Astrocyte (in vitro differentiated cells and primary cell): ENCODE data around the gene NEMP2. TPM values are rescaled to one million over a fixed set of nuclear protein-coding genes. Genes with fewer than 3 reads are reported as not detected.
A peak's percentile ranks its signal among the peaks of the same experiment; 100 is the strongest.

ENCODE experiments used
- DNase-seq: peaks from one replicate; pipeline ENCODE4 v3.0.0-alpha.2; 2010; ENCODE audit warnings: low read depth
- FAIRE-seq: peaks from 2 replicates; lab custom pipeline; 2011; peaks lifted over from hg19 to GRCh38; lab: Jason Lieb, UNC
- H2AFZ ChIP-seq: 2 replicates; pipeline ENCODE4 v1.6.0; 2012; ENCODE audit warnings: low read depth, low read length, inconsistent platforms
- H3K27ac ChIP-seq: 2 replicates; pipeline ENCODE4 v1.5.1; 2011; ENCODE audit warnings: low read depth, low read length, inconsistent platforms
- H3K27me3 ChIP-seq: 2 replicates; pipeline ENCODE4 v1.6.0; 2011; ENCODE audit warnings: low read length, inconsistent platforms; ENCODE audit not compliant: insufficient read depth
- H3K36me3 ChIP-seq: 2 replicates; pipeline ENCODE4 v1.5.1; 2011; ENCODE audit warnings: low read length, inconsistent platforms; ENCODE audit not compliant: insufficient read depth
- H3K4me1 ChIP-seq: 2 replicates; pipeline ENCODE4 v1.5.1; 2011; ENCODE audit warnings: low read length, inconsistent platforms; ENCODE audit not compliant: insufficient read depth
- H3K4me2 ChIP-seq: 2 replicates; pipeline ENCODE4 v1.6.0; 2012; ENCODE audit warnings: low read length, inconsistent platforms
- H3K4me3 ChIP-seq: 2 replicates; pipeline ENCODE4 v1.5.1; 2011; ENCODE audit warnings: low read depth, mild to moderate bottlenecking, low read length, inconsistent platforms; ENCODE audit not compliant: insufficient read depth
- H3K79me2 ChIP-seq: 2 replicates; pipeline ENCODE4 v1.6.0; 2012; ENCODE audit warnings: mild to moderate bottlenecking, low read length, inconsistent platforms; ENCODE audit not compliant: insufficient read depth
- H3K9ac ChIP-seq: 2 replicates; pipeline ENCODE4 v1.6.0; 2012; ENCODE audit warnings: mild to moderate bottlenecking, low read length, inconsistent platforms
- H3K9me3 ChIP-seq: 2 replicates; pipeline ENCODE4 v1.5.1; 2012; ENCODE audit warnings: low read depth, mild to moderate bottlenecking, low read length, inconsistent platforms; ENCODE audit not compliant: insufficient read depth
- H4K20me1 ChIP-seq: 2 replicates; pipeline ENCODE4 v1.6.0; 2012; ENCODE audit warnings: low read length, inconsistent platforms; ENCODE audit not compliant: insufficient read depth
- H3K27ac Mint-ChIP-seq: one replicate; pipeline ENCODE4 v1.8.0; 2021; ENCODE audit warnings: mild to moderate bottlenecking, mixed read lengths; ENCODE audit not compliant: unreplicated experiment
- H3K27me3 Mint-ChIP-seq: one replicate; pipeline ENCODE4 v1.8.0; 2021; ENCODE audit warnings: low read depth, mixed read lengths; ENCODE audit not compliant: unreplicated experiment
- H3K36me3 Mint-ChIP-seq: one replicate; pipeline ENCODE4 v1.8.0; 2021; ENCODE audit warnings: low read depth, mixed read lengths; ENCODE audit not compliant: unreplicated experiment
- H3K4me1 Mint-ChIP-seq: one replicate; pipeline ENCODE4 v1.8.0; 2021; ENCODE audit warnings: low read depth, mixed read lengths; ENCODE audit not compliant: unreplicated experiment
- H3K4me3 Mint-ChIP-seq: one replicate; pipeline ENCODE4 v1.8.0; 2021; ENCODE audit warnings: mild to moderate bottlenecking, moderate library complexity, mixed read lengths; ENCODE audit not compliant: unreplicated experiment
- H3K9me3 Mint-ChIP-seq: one replicate; pipeline ENCODE4 v1.8.0; 2021; ENCODE audit warnings: mild to moderate bottlenecking, mixed read lengths; ENCODE audit not compliant: unreplicated experiment
- CTCF ChIP-seq: IDR thresholded peaks from 2 replicates; pipeline ENCODE4 v1.5.1; 2011; ENCODE audit warnings: low read depth, mild to moderate bottlenecking, inconsistent platforms, low read length, moderate library complexity; ENCODE audit not compliant: insufficient read depth
- EZH2 ChIP-seq: IDR thresholded peaks from 2 replicates; pipeline ENCODE4 v1.6.1; 2012; ENCODE audit warnings: mild to moderate bottlenecking, low read length, inconsistent platforms; ENCODE audit not compliant: insufficient read depth
- total RNA-seq: library from RNA; stranded (reverse); gene quantifications from 2 replicates; pipeline ENCODE4 v1.2.1, GENCODE V29; 2021

The NEMP2 gene
- total RNA-seq, 1 donor from 2014 or later = 2.7 TPM

- Histone ChIP-seq H2AFZ (peak overlapping the region; percentile 6), H3K27ac (peak overlapping the region; percentile 66), H3K27me3 (no peaks in the 10 kb centered on the region), H3K9ac (peak overlapping the region; percentile 55), H3K9me3 (peaks cover 3% of the 10 kb centered on the region), H3K4me1 (no peaks in the 10 kb centered on the region), H3K36me3 (no peaks in the 10 kb centered on the region), H3K79me2 (no peaks in the 10 kb centered on the region), H3K4me2 (peak overlapping the region; percentile 71), H4K20me1 (no peaks in the 10 kb centered on the region), H3K4me3 (peak overlapping the region; percentile 11)
- DNase-seq (no peak), FAIRE-seq (no peak)
- Mint-ChIP-seq H3K9me3 (peaks cover 9% of the 10 kb centered on the region), H3K27me3 (no peaks in the 10 kb centered on the region), H3K4me1 (peaks cover 7% of the 10 kb centered on the region), H3K4me3 (no peak overlapping the region), H3K27ac (no peak overlapping the region), H3K36me3 (no peaks in the 10 kb centered on the region)
- TF ChIP-seq EZH2 (no peak), CTCF (no peak)
Measured at GRCh38 chr2:190545093-190545492, 10.6 kb upstream of the NEMP2 start.

- Mint-ChIP-seq H3K36me3 (peaks cover 2% of the 10 kb centered on the region), H3K4me3 (no peak overlapping the region), H3K9me3 (peaks cover 19% of the 10 kb centered on the region), H3K27ac (no peak overlapping the region), H3K4me1 (no peaks in the 10 kb centered on the region), H3K27me3 (no peaks in the 10 kb centered on the region)
- TF ChIP-seq EZH2 = no peak
- no peak for TF ChIP-seq CTCF
- peaks cover 5% of the 10 kb centered on the region for H3K4me1 ChIP-seq
- peaks cover 8% of the 10 kb centered on the region for H3K9me3 ChIP-seq
- no peaks in the 10 kb centered on the region for H3K79me2 ChIP-seq
- no peaks in the 10 kb centered on the region for H3K27me3 ChIP-seq
- FAIRE-seq (peak; percentile 73), DNase-seq (no peak)
- H4K20me1 ChIP-seq = no peaks in the 10 kb centered on the region
- H3K4me2 ChIP-seq = no peak overlapping the region
- H3K4me3 ChIP-seq = no peak overlapping the region
- no peaks in the 10 kb centered on the region for H3K36me3 ChIP-seq
- H3K9ac ChIP-seq = no peak overlapping the region
- no peak overlapping the region for H3K27ac ChIP-seq
- H2AFZ ChIP-seq = no peak overlapping the region
Measured at GRCh38 chr2:190540048-190540447, 5.5 kb upstream of the NEMP2 start.

GRCh38 chr2:190538201-190538600 is 3.7 kb upstream of the NEMP2 start:
- Histone ChIP-seq H3K4me1 (peaks cover 14% of the 10 kb centered on the region), H3K27ac (no peak overlapping the region), H3K36me3 (no peaks in the 10 kb centered on the region), H3K4me3 (no peak overlapping the region), H3K9me3 (peaks cover 8% of the 10 kb centered on the region), H3K79me2 (no peaks in the 10 kb centered on the region), H3K9ac (no peak overlapping the region), H3K4me2 (no peak overlapping the region), H2AFZ (no peak overlapping the region), H3K27me3 (no peaks in the 10 kb centered on the region), H4K20me1 (no peaks in the 10 kb centered on the region)
- DNase-seq (no peak), FAIRE-seq (no peak)
- Mint-ChIP-seq H3K9me3 (peaks cover 19% of the 10 kb centered on the region), H3K36me3 (peaks cover 4% of the 10 kb centered on the region), H3K27ac (no peak overlapping the region), H3K4me1 (no peaks in the 10 kb centered on the region), H3K27me3 (no peaks in the 10 kb centered on the region), H3K4me3 (no peak overlapping the region)
- TF ChIP-seq CTCF (no peak), EZH2 (no peak)
